HepG2 (cell line): Measurements from ENCODE around the gene MED25. TPM values are rescaled to one million over a fixed set of nuclear protein-coding genes. Genes with fewer than 3 reads are reported as not detected.
A peak's percentile ranks its signal among the peaks of the same experiment; 100 is the strongest.

Source experiments
- ASH2L ChIP-seq: fragments of 300-600, 200-600 bp; sonication (generic); IDR thresholded peaks from 2 replicates; pipeline ENCODE4 v1.7.0; 2017; ENCODE audit warnings: low read depth, mild to moderate bottlenecking, moderate library complexity, mixed read lengths, low read length; ENCODE audit not compliant: insufficient read length
- GATAD2A ChIP-seq: IDR thresholded peaks from 2 replicates; pipeline ENCODE4 v1.6.1; 2016
- IKZF1 ChIP-seq: fragments of 450-650 bp; IDR thresholded peaks from 2 replicates; pipeline ENCODE4 v1.7.1; 2016
- KDM5A ChIP-seq: fragments of 200-600 bp; sonication (generic); IDR thresholded peaks from 2 replicates; pipeline ENCODE4 v1.7.0; 2018; ENCODE audit warnings: antibody characterized with exemption, mild to moderate bottlenecking, low read length, borderline replicate concordance
- NFKB2 ChIP-seq: sonication (generic); formaldehyde crosslinking; IDR thresholded peaks from 2 replicates; pipeline ENCODE4 v1.4.0; 2020; ENCODE audit warnings: missing genetic modification reagents, borderline replicate concordance
- POLR2A ChIP-seq, 2 experiments: IDR thresholded peaks; 2 replicates each; pipeline ENCODE4 v1.6.1; 2011; ENCODE audit warnings: low read depth in 2 of 2, low read length in 2 of 2, mild to moderate bottlenecking in 1 of 2, moderate library complexity in 1 of 2; ENCODE audit not compliant: insufficient read depth in 1 of 2
- RARG ChIP-seq: sonication (generic); formaldehyde crosslinking; IDR thresholded peaks from 2 replicates; pipeline ENCODE4 v1.4.0; 2020; ENCODE audit warnings: low read depth, mild to moderate bottlenecking, missing genetic modification reagents
- SMC3 ChIP-seq: IDR thresholded peaks from 2 replicates; pipeline ENCODE4 v1.6.1; 2011; ENCODE audit warnings: low read length, improper control_type of control experiment
- SP140L ChIP-seq: sonication (generic); formaldehyde crosslinking; IDR thresholded peaks from 2 replicates; pipeline ENCODE4 v1.4.0; 2020; ENCODE audit warnings: missing genetic modification reagents, borderline replicate concordance
- TMF1 ChIP-seq: sonication (generic); formaldehyde crosslinking; IDR thresholded peaks from 2 replicates; pipeline ENCODE4 v1.8.1; 2022; ENCODE audit warnings: low read depth, missing genetic modification reagents
- ZFY ChIP-seq: sonication (generic); formaldehyde crosslinking; IDR thresholded peaks from 2 replicates; pipeline ENCODE4 v1.4.0; 2020; ENCODE audit warnings: missing genetic modification reagents
- ZMYM3 ChIP-seq: sonication (generic); formaldehyde crosslinking; IDR thresholded peaks from 2 replicates; pipeline ENCODE4 v1.5.1; 2020; ENCODE audit warnings: mild to moderate bottlenecking, missing genetic modification reagents
- ZNF256 ChIP-seq: sonication (generic); formaldehyde crosslinking; conservative IDR thresholded peaks from 2 replicates; pipeline ENCODE4 v1.4.0; 2020; ENCODE audit warnings: missing genetic modification reagents
- ZNF337 ChIP-seq: sonication (generic); formaldehyde crosslinking; IDR thresholded peaks from 2 replicates; pipeline ENCODE4 v1.5.1; 2020; ENCODE audit warnings: missing genetic modification reagents, low read depth, mild to moderate bottlenecking, borderline replicate concordance
- ZNF558 ChIP-seq: sonication (generic); formaldehyde crosslinking; IDR thresholded peaks from 2 replicates; pipeline ENCODE4 v1.9.0; 2022; ENCODE audit warnings: mild to moderate bottlenecking, missing genetic modification reagents, borderline replicate concordance
- ZNF772 ChIP-seq: sonication (generic); formaldehyde crosslinking; IDR thresholded peaks from 2 replicates; pipeline ENCODE4 v1.5.0; 2020; ENCODE audit warnings: mild to moderate bottlenecking, missing genetic modification reagents
- polyA plus RNA-seq, 8 experiments: library from polyadenylated mRNA; depleted of rRNA in 3 of 8; stranded (reverse) in 7 of 8; unstranded in 1 of 8; fragments of >200 nt; fragmentation: Illumina TruSeq in 4 of 8; extraction: Trizol in 4 of 8; gene quantifications; 2 replicates each; pipeline versions ENCODE4 v1.2.1 to v1.2.3, GENCODE V29; 2011 to 2016; ENCODE audit warnings: low read depth in 4 of 8, missing spikeins in 1 of 8, mixed read lengths in 1 of 8; ENCODE audit not compliant: insufficient read depth in 1 of 8
- total RNA-seq, 5 experiments: library from RNA; depleted of rRNA; stranded (reverse); fragments of >200 nt; fragmentation: Illumina TruSeq; extraction: Trizol; gene quantifications; 2 replicates each; pipeline ENCODE4 v1.2.3, GENCODE V29; 2016; ENCODE audit warnings: low read depth in 1 of 5
- TF ChIP-seq, protein P1 (sequence below): sonication (generic); formaldehyde crosslinking; IDR thresholded peaks from 2 replicates; pipeline ENCODE4 v1.8.0; 2022; ENCODE audit warnings: missing genetic modification reagents, mild to moderate bottlenecking, borderline replicate concordance
- TF ChIP-seq, protein P2 (sequence below): sonication (generic); formaldehyde crosslinking; IDR thresholded peaks from 2 replicates; pipeline ENCODE4 v1.5.1; 2020; ENCODE audit warnings: missing genetic modification reagents, mild to moderate bottlenecking, borderline replicate concordance
- TF ChIP-seq, protein P3 (sequence below): sonication (generic); formaldehyde crosslinking; IDR thresholded peaks from 2 replicates; pipeline ENCODE4 v1.8.1; 2023; ENCODE audit warnings: mild to moderate bottlenecking, missing genetic modification reagents, borderline replicate concordance
- TF ChIP-seq, protein P4 (sequence below): sonication (generic); formaldehyde crosslinking; IDR thresholded peaks from 2 replicates; pipeline ENCODE4 v1.5.0; 2020; ENCODE audit warnings: missing genetic modification reagents
- TF ChIP-seq, protein P5 (sequence below): sonication (generic); formaldehyde crosslinking; IDR thresholded peaks from 2 replicates; pipeline ENCODE4 v1.4.0; 2020; ENCODE audit warnings: mild to moderate bottlenecking, low read depth, missing genetic modification reagents
- TF ChIP-seq, protein P6 (sequence below): sonication (generic); formaldehyde crosslinking; IDR thresholded peaks from 2 replicates; pipeline ENCODE4 v1.4.0; 2020; ENCODE audit warnings: mild to moderate bottlenecking, missing genetic modification reagents

MED25 gene
- total and polyA plus RNA-seq, 2 of the 13 experiments (the other 11 are each of a cell fraction or from before 2014, with no cell fraction given) = 11.1 to 15.1 TPM

DNA sequence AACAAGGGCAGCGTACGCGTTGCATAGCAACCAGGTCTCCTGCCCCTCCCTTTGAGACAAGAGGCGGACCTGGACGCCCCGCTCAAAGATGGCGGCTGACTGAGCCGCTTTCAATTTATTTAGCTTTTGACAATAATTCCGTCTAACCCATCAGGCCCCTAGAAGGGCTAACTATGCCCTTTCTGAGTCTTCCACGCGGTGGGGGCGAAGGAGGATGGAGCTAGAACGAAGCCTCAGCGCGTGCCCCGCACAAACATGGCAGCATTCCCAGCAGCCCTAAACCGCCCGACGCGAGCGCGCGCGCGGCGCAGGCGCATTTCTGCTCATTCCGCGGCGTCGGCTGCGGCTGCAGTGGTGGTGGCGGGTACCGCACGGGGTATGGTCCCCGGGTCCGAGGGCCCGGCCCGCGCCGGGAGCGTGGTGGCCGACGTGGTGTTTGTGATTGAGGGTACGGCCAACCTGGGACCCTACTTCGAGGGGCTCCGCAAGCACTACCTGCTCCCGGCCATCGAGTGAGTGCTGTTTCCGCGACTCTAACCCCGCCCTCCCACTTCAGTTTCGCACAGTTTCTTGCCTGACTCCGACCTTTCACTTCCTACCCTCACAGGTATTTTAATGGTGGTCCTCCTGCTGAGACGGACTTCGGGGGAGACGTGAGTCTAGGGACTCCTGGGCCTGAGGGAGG is at the start of gene MED25 (continued):
- TF ChIP-seq ZNF256 (CRISPR knock-in tag) (no peak), ZMYM3 (CRISPR knock-in tag) (no peak), IKZF1 (no peak), ASH2L (peak; percentile 69), KDM5A (peak; percentile 24), RARG (no peak), NFKB2 (CRISPR knock-in tag) (peak; percentile 29; the same call in 1 of the 2 replicates), GATAD2A (CRISPR knock-in tag) (no peak), POLR2A (IDR thresholded peaks at IDR 0.05; ENCODE audit: insufficient read depth in 1 of 2, low read depth in 2 of 2, low read length in 2 of 2) (peak; percentile 80 to 82), SP140L (CRISPR knock-in tag) (no peak), TMF1 (CRISPR knock-in tag) (no peak; the same call in 1 of the 2 replicates), ZNF772 (no peak; the same call in 1 of the 2 replicates), SMC3 (no peak), ZNF558 (CRISPR knock-in tag) (peak; percentile 39; the same call in 1 of the 2 replicates), ZFY (CRISPR knock-in tag) (peak; percentile 84), ZNF337 (no peak; the same call in 1 of the 2 replicates)
- TF ChIP-seq, protein P1, sequence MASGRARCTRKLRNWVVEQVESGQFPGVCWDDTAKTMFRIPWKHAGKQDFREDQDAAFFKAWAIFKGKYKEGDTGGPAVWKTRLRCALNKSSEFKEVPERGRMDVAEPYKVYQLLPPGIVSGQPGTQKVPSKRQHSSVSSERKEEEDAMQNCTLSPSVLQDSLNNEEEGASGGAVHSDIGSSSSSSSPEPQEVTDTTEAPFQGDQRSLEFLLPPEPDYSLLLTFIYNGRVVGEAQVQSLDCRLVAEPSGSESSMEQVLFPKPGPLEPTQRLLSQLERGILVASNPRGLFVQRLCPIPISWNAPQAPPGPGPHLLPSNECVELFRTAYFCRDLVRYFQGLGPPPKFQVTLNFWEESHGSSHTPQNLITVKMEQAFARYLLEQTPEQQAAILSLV (CRISPR knock-in tag) = peak; percentile 45; the same call in 1 of the 2 replicates
- TF ChIP-seq, protein P2, sequence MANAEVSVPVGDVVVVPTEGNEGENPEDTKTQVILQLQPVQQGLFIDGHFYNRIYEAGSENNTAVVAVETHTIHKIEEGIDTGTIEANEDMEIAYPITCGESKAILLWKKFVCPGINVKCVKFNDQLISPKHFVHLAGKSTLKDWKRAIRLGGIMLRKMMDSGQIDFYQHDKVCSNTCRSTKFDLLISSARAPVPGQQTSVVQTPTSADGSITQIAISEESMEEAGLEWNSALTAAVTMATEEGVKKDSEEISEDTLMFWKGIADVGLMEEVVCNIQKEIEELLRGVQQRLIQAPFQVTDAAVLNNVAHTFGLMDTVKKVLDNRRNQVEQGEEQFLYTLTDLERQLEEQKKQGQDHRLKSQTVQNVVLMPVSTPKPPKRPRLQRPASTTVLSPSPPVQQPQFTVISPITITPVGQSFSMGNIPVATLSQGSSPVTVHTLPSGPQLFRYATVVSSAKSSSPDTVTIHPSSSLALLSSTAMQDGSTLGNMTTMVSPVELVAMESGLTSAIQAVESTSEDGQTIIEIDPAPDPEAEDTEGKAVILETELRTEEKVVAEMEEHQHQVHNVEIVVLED (CRISPR knock-in tag) = peak; percentile 86
- TF ChIP-seq, protein P3, sequence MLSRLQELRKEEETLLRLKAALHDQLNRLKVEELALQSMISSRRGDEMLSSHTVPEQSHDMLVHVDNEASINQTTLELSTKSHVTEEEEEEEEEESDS (CRISPR knock-in tag) = no peak
- TF ChIP-seq, protein P4, sequence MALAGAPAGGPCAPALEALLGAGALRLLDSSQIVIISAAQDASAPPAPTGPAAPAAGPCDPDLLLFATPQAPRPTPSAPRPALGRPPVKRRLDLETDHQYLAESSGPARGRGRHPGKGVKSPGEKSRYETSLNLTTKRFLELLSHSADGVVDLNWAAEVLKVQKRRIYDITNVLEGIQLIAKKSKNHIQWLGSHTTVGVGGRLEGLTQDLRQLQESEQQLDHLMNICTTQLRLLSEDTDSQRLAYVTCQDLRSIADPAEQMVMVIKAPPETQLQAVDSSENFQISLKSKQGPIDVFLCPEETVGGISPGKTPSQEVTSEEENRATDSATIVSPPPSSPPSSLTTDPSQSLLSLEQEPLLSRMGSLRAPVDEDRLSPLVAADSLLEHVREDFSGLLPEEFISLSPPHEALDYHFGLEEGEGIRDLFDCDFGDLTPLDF (CRISPR knock-in tag) = peak; percentile 80
- TF ChIP-seq, protein P5, sequence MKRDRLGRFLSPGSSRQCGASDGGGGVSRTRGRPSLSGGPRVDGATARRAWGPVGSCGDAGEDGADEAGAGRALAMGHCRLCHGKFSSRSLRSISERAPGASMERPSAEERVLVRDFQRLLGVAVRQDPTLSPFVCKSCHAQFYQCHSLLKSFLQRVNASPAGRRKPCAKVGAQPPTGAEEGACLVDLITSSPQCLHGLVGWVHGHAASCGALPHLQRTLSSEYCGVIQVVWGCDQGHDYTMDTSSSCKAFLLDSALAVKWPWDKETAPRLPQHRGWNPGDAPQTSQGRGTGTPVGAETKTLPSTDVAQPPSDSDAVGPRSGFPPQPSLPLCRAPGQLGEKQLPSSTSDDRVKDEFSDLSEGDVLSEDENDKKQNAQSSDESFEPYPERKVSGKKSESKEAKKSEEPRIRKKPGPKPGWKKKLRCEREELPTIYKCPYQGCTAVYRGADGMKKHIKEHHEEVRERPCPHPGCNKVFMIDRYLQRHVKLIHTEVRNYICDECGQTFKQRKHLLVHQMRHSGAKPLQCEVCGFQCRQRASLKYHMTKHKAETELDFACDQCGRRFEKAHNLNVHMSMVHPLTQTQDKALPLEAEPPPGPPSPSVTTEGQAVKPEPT (CRISPR knock-in tag) = 0 out of 2 replicates have a peak, but pooled peaks have one; percentile 13
- TF ChIP-seq, protein P6, sequence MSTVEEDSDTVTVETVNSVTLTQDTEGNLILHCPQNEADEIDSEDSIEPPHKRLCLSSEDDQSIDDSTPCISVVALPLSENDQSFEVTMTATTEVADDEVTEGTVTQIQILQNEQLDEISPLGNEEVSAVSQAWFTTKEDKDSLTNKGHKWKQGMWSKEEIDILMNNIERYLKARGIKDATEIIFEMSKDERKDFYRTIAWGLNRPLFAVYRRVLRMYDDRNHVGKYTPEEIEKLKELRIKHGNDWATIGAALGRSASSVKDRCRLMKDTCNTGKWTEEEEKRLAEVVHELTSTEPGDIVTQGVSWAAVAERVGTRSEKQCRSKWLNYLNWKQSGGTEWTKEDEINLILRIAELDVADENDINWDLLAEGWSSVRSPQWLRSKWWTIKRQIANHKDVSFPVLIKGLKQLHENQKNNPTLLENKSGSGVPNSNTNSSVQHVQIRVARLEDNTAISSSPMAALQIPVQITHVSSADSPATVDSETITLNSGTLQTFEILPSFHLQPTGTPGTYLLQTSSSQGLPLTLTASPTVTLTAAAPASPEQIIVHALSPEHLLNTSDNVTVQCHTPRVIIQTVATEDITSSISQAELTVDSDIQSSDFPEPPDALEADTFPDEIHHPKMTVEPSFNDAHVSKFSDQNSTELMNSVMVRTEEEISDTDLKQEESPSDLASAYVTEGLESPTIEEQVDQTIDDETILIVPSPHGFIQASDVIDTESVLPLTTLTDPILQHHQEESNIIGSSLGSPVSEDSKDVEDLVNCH (CRISPR knock-in tag) = no peak
